K562 (cell line): ENCODE results near the gene CCL8. TPM values are rescaled to one million over a fixed set of nuclear protein-coding genes. Genes with fewer than 3 reads are reported as not detected.

Source experiments
- ARID3A ChIP-seq: IDR thresholded peaks from 2 replicates; pipeline ENCODE4 v1.6.1; 2012; ENCODE audit warnings: low read depth, low read length, improper control_type of control experiment, borderline replicate concordance
- E2F3 ChIP-seq: fragments of 250-450 bp; sonication (Bioruptor Pico); IDR thresholded peaks from 2 replicates; pipeline ENCODE4 v1.4.0; 2020; ENCODE audit warnings: mild to moderate bottlenecking
- E4F1 ChIP-seq: fragments of 250-450 bp; sonication (Bioruptor Pico); IDR thresholded peaks from 2 replicates; pipeline ENCODE4 v1.5.0; 2021; ENCODE audit warnings: mild to moderate bottlenecking, borderline replicate concordance
- ETV5 ChIP-seq: sonication (generic); formaldehyde crosslinking; IDR thresholded peaks from 2 replicates; pipeline ENCODE4 v1.4.0; 2020; ENCODE audit warnings: low read depth, mild to moderate bottlenecking, missing genetic modification reagents
- GABPB1 ChIP-seq: sonication (generic); formaldehyde crosslinking; IDR thresholded peaks from 2 replicates; pipeline ENCODE4 v1.8.0; 2022; ENCODE audit warnings: mild to moderate bottlenecking, missing genetic modification reagents
- HIVEP1 ChIP-seq: fragments of 250-450 bp; sonication (Bioruptor Pico); IDR thresholded peaks from 2 replicates; pipeline ENCODE4 v1.4.0; 2020; ENCODE audit warnings: mild to moderate bottlenecking
- HNRNPL ChIP-seq: fragments of 200-400 bp; formaldehyde crosslinking; IDR thresholded peaks from 2 replicates; pipeline ENCODE4 v1.6.1; 2017; ENCODE audit warnings: low read depth, mild to moderate bottlenecking, low read length
- JUND ChIP-seq, 2 experiments: IDR thresholded peaks; 2 replicates in 1 of 2; 3 replicates in 1 of 2; pipeline ENCODE4 v1.6.1; 2011; ENCODE audit warnings: borderline replicate concordance in 2 of 2, low read depth in 2 of 2, low read length in 2 of 2, improper control_type of control experiment in 1 of 2, missing biosample characterization in 1 of 2, missing genetic modification characterization in 1 of 2, missing genetic modification reagents in 1 of 2
- L3MBTL2 ChIP-seq: fragments of 450-650 bp; IDR thresholded peaks from 2 replicates; pipeline ENCODE4 v1.6.1; 2016; ENCODE audit warnings: mild to moderate bottlenecking, moderate library complexity
- MEF2D ChIP-seq: conservative IDR thresholded peaks from 2 replicates; pipeline ENCODE4 v1.6.1; 2016; ENCODE audit warnings: low read depth, missing genetic modification characterization, missing compliant biosample characterization
- SMARCC2 ChIP-seq: fragments of 450-650 bp; IDR thresholded peaks from 2 replicates; pipeline ENCODE4 v1.6.1; 2017; ENCODE audit warnings: antibody characterized with exemption, moderate library complexity, mild to moderate bottlenecking, low read depth
- SREBF1 ChIP-seq: fragments of 150-350 bp; IDR thresholded peaks from 2 replicates; pipeline ENCODE4 v1.6.1; 2014; ENCODE audit warnings: antibody characterized with exemption, low read depth, low read length, borderline replicate concordance
- TAF15 ChIP-seq: fragments of 200-400 bp; formaldehyde crosslinking; IDR thresholded peaks from 2 replicates; pipeline ENCODE4 v1.6.1; 2017; ENCODE audit warnings: mild to moderate bottlenecking, low read depth, low read length, moderate library complexity
- TRIM24 ChIP-seq, 2 experiments: fragments of 450-650 bp; IDR thresholded peaks; 2 replicates each; pipeline ENCODE4 v1.6.1; 2016
- XRCC3 ChIP-seq: fragments of 450-650 bp; IDR thresholded peaks from 2 replicates; pipeline ENCODE4 v1.6.1; 2017; ENCODE audit warnings: mild to moderate bottlenecking, moderate library complexity
- ZNF175 ChIP-seq: fragments of 200-800 bp; sonication (Bioruptor generic); IDR thresholded peaks from 2 replicates; pipeline ENCODE4 v1.6.1; 2016; ENCODE audit warnings: low read depth, mild to moderate bottlenecking, missing genetic modification characterization, missing compliant biosample characterization
- ZNF41 ChIP-seq: fragments of 250-450 bp; sonication (Bioruptor Pico); conservative IDR thresholded peaks from 2 replicates; pipeline ENCODE4 v1.4.0; 2020; ENCODE audit warnings: mild to moderate bottlenecking
- ZNF644 ChIP-seq: fragments of 200-800 bp; sonication (Bioruptor generic); IDR thresholded peaks from 2 replicates; pipeline ENCODE4 v1.6.1; 2016; ENCODE audit warnings: low read depth, missing genetic modification characterization, missing compliant biosample characterization
- polyA plus RNA-seq, 8 experiments: library from polyadenylated mRNA; depleted of rRNA in 4 of 8; stranded (reverse) in 5 of 8; unstranded in 3 of 8; fragments of >200 nt; fragmentation: Nextera tagmentation in 2 of 8; fragmentation: Illumina TruSeq in 1 of 8; extraction: Ambion mirVana in 2 of 8; extraction: Trizol in 1 of 8; gene quantifications; 2 replicates each; pipeline versions ENCODE4 v1.2.1 to v1.2.3, GENCODE V29; 2011 to 2014; ENCODE audit warnings: inconsistent platforms in 1 of 8, missing spikeins in 1 of 8
- total RNA-seq, 7 experiments: library from RNA; depleted of rRNA in 6 of 7; stranded (reverse); fragments of >200 nt in 6 of 7; fragmentation: Illumina TruSeq in 2 of 7; extraction: Trizol in 2 of 7; gene quantifications; 2 replicates each; pipeline versions ENCODE4 v1.2.1 to v1.2.3, GENCODE V29; 2011 to 2021; ENCODE audit warnings: low replicate concordance in 1 of 7
- TF ChIP-seq, protein P1 (sequence below): fragments of 450-650 bp; formaldehyde crosslinking; IDR thresholded peaks from 2 replicates; pipeline ENCODE4 v1.4.0; 2020; ENCODE audit warnings: mild to moderate bottlenecking, moderate library complexity
- TF ChIP-seq, protein P2 (sequence below): fragments of 250-450 bp; sonication (Bioruptor Pico); IDR thresholded peaks from 2 replicates; pipeline ENCODE4 v1.5.0; 2021

Gene CCL8
- total and polyA plus RNA-seq, 9 of the 15 experiments (the other 6 are each of a cell fraction or from before 2014, with no cell fraction given), result 0.06 TPM; not detected in 8

GRCh38 chr17:34347063-34347462 lies 27.8 kb downstream of the CCL8 start (continued):
- TF ChIP-seq ETV5 (CRISPR knock-in tag), result no peak
- no peak for TF ChIP-seq ZNF644
- TF ChIP-seq MEF2D, result 0 out of 2 replicates have a peak, but pooled peaks have one; percentile 16
- peak; percentile 85 for TF ChIP-seq JUND (IDR thresholded peaks at IDR 0.05; ENCODE audit: borderline replicate concordance, low read depth, low read length)
- peak; percentile 33; the same call in 2 of the 3 replicates for TF ChIP-seq JUND (tag; IDR thresholded peaks at IDR 0.05; ENCODE audit: borderline replicate concordance, low read depth, low read length)
- no peak for TF ChIP-seq HNRNPL
- peak; percentile 55; the same call in 1 of the 2 replicates for TF ChIP-seq ZNF41
- peak; percentile 82 to 94 for TF ChIP-seq TRIM24 (IDR thresholded peaks at IDR 0.05)
- TF ChIP-seq TAF15, result no peak
- TF ChIP-seq, protein P1, sequence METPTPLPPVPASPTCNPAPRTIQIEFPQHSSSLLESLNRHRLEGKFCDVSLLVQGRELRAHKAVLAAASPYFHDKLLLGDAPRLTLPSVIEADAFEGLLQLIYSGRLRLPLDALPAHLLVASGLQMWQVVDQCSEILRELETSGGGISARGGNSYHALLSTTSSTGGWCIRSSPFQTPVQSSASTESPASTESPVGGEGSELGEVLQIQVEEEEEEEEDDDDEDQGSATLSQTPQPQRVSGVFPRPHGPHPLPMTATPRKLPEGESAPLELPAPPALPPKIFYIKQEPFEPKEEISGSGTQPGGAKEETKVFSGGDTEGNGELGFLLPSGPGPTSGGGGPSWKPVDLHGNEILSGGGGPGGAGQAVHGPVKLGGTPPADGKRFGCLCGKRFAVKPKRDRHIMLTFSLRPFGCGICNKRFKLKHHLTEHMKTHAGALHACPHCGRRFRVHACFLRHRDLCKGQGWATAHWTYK (CRISPR knock-in tag), result no peak
- no peak for TF ChIP-seq SMARCC2
- TF ChIP-seq SREBF1, result no peak
- TF ChIP-seq L3MBTL2, result peak; percentile 40
- TF ChIP-seq, protein P2, sequence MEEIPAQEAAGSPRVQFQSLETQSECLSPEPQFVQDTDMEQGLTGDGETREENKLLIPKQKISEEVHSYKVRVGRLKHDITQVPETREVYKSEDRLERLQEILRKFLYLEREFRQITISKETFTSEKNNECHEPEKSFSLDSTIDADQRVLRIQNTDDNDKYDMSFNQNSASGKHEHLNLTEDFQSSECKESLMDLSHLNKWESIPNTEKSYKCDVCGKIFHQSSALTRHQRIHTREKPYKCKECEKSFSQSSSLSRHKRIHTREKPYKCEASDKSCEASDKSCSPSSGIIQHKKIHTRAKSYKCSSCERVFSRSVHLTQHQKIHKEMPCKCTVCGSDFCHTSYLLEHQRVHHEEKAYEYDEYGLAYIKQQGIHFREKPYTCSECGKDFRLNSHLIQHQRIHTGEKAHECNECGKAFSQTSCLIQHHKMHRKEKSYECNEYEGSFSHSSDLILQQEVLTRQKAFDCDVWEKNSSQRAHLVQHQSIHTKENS, result no peak
- TF ChIP-seq ZNF175, result peak; percentile 80; the same call in 1 of the 2 replicates
- no peak for TF ChIP-seq ARID3A
- peak; percentile 76; the same call in 1 of the 2 replicates for TF ChIP-seq HIVEP1
- no peak for TF ChIP-seq XRCC3
- no peak for TF ChIP-seq GABPB1 (CRISPR knock-in tag)
- TF ChIP-seq E2F3 (CRISPR knock-in tag), result no peak
- TF ChIP-seq E4F1 (CRISPR knock-in tag), result no peak
